IPS-20b (cell line): Measurements from ENCODE around the gene RRAS2.

Experiments used
- H3K27ac ChIP-seq: one replicate; pipeline ENCODE4 v1.5.1; 2013; ENCODE audit warnings: low read length
- H3K27me3 ChIP-seq: 2 replicates; pipeline ENCODE4 v1.6.1; 2013; ENCODE audit warnings: mild to moderate bottlenecking, low read length, inconsistent platforms; ENCODE audit not compliant: insufficient read depth
- H3K36me3 ChIP-seq: 2 replicates; pipeline ENCODE4 v1.6.1; 2013; ENCODE audit warnings: low read depth, mild to moderate bottlenecking, inconsistent platforms, low read length, moderate library complexity; ENCODE audit not compliant: insufficient read depth
- H3K4me1 ChIP-seq: 2 replicates; pipeline ENCODE4 v1.6.1; 2013; ENCODE audit warnings: mild to moderate bottlenecking, control low read depth, inconsistent platforms, low read length, moderate library complexity; ENCODE audit not compliant: insufficient read depth
- H3K4me3 ChIP-seq: 2 replicates; pipeline ENCODE4 v1.5.1; 2013; ENCODE audit warnings: mild to moderate bottlenecking, low read length, inconsistent platforms
- H3K9ac ChIP-seq: 2 replicates; pipeline ENCODE4 v1.6.1; 2013; ENCODE audit warnings: low read depth, mild to moderate bottlenecking, inconsistent platforms, low read length, moderate library complexity
- H3K9me3 ChIP-seq: 2 replicates; pipeline ENCODE4 v1.6.1; 2013; ENCODE audit warnings: mild to moderate bottlenecking, low read depth, low read length, inconsistent platforms; ENCODE audit not compliant: insufficient read depth

Gene RRAS2

GRCh38 chr11:14315130-14315529 is 43.9 kb downstream of the RRAS2 start:
- H3K9me3 ChIP-seq = no peaks in the 10 kb centered on the region
- H3K4me3 ChIP-seq = no peak overlapping the region
- peaks cover 37% of the 10 kb centered on the region for H3K4me1 ChIP-seq
- H3K36me3 ChIP-seq = no peaks in the 10 kb centered on the region
- no peaks in the 10 kb centered on the region for H3K27me3 ChIP-seq
- H3K9ac ChIP-seq = no peak overlapping the region
- no peak overlapping the region for H3K27ac ChIP-seq

GRCh38 chr11:14314127-14314526 is 44.9 kb downstream of the RRAS2 start:
- H3K9me3 ChIP-seq = no peaks in the 10 kb centered on the region
- no peaks in the 10 kb centered on the region for H3K27me3 ChIP-seq
- H3K36me3 ChIP-seq = no peaks in the 10 kb centered on the region
- H3K9ac ChIP-seq = no peak overlapping the region
- no peak overlapping the region for H3K27ac ChIP-seq
- peaks cover 35% of the 10 kb centered on the region for H3K4me1 ChIP-seq
- H3K4me3 ChIP-seq = no peak overlapping the region

DNA sequence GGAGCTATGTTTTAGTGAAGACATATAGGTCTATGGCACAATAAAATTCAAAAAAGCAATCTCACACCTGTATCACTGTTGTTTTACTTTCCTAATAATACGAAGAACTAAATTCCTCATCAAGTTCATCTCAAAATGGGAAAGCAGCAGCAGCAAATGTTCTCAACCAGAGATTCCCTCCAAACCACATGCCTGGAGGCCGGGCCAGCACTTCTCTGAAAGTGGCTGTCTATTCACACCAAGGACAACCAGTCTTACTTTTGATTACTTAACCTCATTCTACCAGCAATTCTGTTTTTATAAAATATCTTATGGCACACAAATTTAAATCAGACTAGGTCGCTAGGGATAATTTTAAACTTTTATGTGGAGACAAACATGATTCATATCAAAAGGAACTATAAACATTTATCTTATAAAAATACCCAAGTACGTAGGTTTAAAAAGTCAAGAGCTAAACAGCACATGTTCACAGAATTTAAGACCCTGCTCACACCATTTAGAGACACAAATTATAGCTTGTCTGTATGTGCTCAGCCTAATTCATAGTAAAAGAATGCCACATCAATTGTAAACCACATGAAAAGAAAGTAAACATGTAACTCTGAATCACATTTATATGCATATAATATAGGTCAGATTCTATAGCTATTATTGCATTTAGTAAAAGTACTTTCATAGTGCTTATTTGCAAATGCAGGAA is 46.1 kb downstream of the RRAS2 start:
- Histone ChIP-seq H3K36me3 (no peaks in the 10 kb centered on the region), H3K9ac (no peak overlapping the region), H3K27ac (no peak overlapping the region), H3K9me3 (no peaks in the 10 kb centered on the region), H3K27me3 (no peaks in the 10 kb centered on the region), H3K4me3 (no peak overlapping the region), H3K4me1 (peaks cover 37% of the 10 kb centered on the region)

DNA sequence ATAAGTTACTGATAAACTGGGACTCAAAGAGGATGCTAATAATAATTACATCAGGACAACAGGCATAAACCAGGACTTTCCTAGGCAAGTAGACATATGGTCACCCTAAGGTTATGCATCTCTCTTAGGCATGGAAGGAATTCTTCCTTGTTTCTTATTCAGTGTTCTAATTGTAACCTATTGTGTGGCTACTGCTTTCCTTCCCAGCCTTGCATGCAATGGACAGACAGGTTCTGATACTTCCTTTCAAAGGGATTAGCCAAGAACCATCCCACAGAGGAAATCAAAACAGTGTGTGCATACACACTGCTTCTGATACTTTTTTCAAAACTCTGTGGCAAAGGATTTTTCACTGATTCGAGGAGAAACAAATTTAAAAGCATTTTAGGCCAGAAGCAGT is 48.3 kb downstream of the RRAS2 start:
- H3K27ac ChIP-seq = no peak overlapping the region
- no peak overlapping the region for H3K9ac ChIP-seq
- H3K9me3 ChIP-seq = no peaks in the 10 kb centered on the region
- H3K4me3 ChIP-seq = no peak overlapping the region
- H3K4me1 ChIP-seq = peaks cover 37% of the 10 kb centered on the region
- no peaks in the 10 kb centered on the region for H3K27me3 ChIP-seq
- H3K36me3 ChIP-seq = no peaks in the 10 kb centered on the region

DNA sequence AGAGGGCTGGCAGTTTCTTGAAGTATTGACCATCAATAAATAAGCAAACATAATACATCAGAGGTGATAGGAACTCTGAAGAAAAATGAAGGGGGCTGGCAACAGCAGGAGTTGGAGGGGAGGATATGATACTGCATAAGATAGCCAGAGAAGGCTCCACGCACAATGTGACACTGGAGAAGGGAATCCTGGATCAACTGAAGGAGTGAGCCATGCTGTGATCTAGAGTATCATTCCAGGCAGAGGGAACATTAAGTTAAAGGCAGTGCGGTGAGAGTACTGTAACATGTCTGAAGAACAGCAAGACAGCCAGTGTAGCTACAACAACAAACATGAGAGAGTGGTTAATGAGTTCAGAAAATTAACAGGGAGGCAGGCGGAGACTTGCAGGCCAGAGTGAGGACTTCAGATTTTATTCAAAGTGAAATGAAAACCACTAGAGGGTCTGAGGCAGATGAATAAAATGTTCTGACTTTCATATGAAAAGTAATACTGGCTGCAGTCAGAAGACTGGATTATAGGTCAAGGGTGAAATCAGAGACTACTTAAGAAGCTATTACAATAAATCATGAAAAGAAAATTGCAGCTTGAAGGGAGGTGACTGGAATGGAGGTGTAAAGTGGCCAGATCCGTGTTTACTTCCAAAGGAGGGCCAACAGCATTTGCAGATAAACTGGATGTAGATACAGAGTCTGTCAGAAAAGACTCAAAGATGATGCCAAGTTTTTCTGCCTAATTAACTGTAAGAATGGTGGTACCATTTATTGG is 49.4 kb downstream of the RRAS2 start:
- Histone ChIP-seq H3K27ac (no peak overlapping the region), H3K9ac (no peak overlapping the region), H3K9me3 (no peaks in the 10 kb centered on the region), H3K4me1 (peaks cover 42% of the 10 kb centered on the region), H3K4me3 (no peak overlapping the region), H3K27me3 (no peaks in the 10 kb centered on the region), H3K36me3 (no peaks in the 10 kb centered on the region)

DNA sequence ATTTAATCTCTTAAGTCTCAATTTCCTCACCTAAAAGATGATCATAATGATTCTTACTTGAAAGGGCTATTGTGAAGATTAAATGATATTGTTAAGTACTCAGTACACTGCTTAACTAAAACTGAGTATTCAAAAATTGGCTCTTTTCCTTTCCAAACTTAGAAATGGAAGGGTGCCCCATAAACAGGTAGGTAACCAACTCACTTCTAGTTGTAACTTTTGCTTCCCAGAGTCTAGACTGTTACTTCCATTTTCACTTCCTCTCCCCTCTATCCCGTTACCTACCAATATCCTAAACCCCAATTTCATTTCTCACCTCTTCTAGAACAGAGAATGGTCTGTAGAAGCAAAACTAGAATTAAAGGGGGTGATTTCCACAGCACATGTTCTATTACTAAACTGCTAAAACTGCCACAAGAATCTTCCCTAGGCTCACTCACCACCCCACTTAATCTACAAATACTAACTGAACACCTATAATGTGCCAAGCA is 50.0 kb downstream of the RRAS2 start:
- no peaks in the 10 kb centered on the region for H3K36me3 ChIP-seq
- no peaks in the 10 kb centered on the region for H3K27me3 ChIP-seq
- H3K27ac ChIP-seq = no peak overlapping the region
- H3K4me3 ChIP-seq = no peak overlapping the region
- no peak overlapping the region for H3K9ac ChIP-seq
- peaks cover 39% of the 10 kb centered on the region for H3K4me1 ChIP-seq
- no peaks in the 10 kb centered on the region for H3K9me3 ChIP-seq

DNA sequence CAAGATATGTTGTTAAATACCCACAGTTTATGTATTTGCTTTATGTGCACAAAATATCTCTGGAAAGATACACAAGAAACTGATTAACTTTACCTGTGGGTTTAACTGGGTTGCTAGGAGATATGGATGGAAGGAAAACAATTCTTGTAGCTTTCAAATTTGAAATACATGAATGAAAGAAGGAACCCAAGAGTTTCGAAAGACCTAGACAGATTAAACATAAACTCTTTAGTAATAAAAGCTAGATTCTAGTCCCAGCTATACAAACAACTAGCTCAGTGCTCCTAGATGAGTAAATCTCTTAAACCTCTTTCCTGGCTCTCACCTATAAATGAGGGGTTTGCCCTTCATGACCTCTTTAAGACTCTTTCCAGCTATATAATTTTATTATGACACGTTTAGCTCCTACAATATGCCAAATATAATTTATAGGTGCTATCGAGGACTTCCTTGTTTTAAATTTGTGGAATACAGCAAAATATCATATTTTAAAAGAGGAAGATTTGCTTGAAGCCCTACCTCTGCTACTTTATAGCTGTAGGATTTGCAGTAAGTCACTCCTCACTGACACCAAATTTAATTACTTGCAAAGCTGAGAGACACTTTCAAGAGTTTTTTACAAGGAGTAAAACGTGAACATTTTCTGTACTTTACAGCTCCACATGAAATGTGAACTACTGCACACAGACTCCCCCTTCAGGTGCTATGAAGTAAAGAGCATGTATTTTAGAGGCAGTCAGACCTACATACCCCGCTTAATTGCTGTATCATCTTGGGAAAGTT is 50.7 kb downstream of the RRAS2 start:
- no peaks in the 10 kb centered on the region for H3K9me3 ChIP-seq
- no peak overlapping the region; the same call in 1 of the 2 replicates for H3K9ac ChIP-seq
- H3K27me3 ChIP-seq = no peaks in the 10 kb centered on the region
- no peak overlapping the region for H3K4me3 ChIP-seq
- H3K27ac ChIP-seq = no peak overlapping the region
- no peaks in the 10 kb centered on the region for H3K36me3 ChIP-seq
- peaks cover 32% of the 10 kb centered on the region for H3K4me1 ChIP-seq

- Histone ChIP-seq H3K27me3 (no peaks in the 10 kb centered on the region), H3K27ac (no peak overlapping the region), H3K4me3 (no peak overlapping the region), H3K9me3 (no peaks in the 10 kb centered on the region), H3K36me3 (no peaks in the 10 kb centered on the region), H3K9ac (no peak overlapping the region), H3K4me1 (peaks cover 28% of the 10 kb centered on the region)
Observed at GRCh38 chr11:14306481-14306880, 52.5 kb downstream of the RRAS2 start.

DNA sequence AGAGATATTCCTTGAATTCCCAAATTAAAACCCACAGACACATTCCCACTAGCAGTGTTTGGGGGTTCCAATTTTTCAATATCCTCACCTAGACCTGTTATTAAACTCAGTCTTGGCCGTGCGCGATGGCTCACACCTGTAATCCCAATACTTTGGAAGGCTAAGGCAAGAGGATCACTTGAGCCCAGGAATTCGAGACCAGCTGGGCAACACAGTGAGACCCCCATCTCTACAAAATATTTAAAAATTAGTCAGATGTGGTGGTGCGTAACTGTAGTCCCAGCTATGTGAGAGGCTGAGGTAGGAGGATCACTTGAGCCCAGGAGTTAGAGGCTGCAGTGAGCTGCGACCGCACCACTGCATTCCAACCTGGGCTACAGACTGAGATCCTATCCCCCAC is 53.3 kb downstream of the RRAS2 start:
- Histone ChIP-seq H3K9ac (no peak overlapping the region), H3K27ac (no peak overlapping the region), H3K36me3 (no peaks in the 10 kb centered on the region), H3K4me3 (no peak overlapping the region), H3K9me3 (no peaks in the 10 kb centered on the region), H3K27me3 (no peaks in the 10 kb centered on the region), H3K4me1 (peaks cover 26% of the 10 kb centered on the region)

GRCh38 chr11:14304601-14305000 is 54.4 kb downstream of the RRAS2 start:
- Histone ChIP-seq H3K4me1 (peaks cover 29% of the 10 kb centered on the region), H3K9me3 (no peaks in the 10 kb centered on the region), H3K9ac (no peak overlapping the region), H3K27me3 (no peaks in the 10 kb centered on the region), H3K27ac (no peak overlapping the region), H3K36me3 (no peaks in the 10 kb centered on the region), H3K4me3 (no peak overlapping the region)

DNA sequence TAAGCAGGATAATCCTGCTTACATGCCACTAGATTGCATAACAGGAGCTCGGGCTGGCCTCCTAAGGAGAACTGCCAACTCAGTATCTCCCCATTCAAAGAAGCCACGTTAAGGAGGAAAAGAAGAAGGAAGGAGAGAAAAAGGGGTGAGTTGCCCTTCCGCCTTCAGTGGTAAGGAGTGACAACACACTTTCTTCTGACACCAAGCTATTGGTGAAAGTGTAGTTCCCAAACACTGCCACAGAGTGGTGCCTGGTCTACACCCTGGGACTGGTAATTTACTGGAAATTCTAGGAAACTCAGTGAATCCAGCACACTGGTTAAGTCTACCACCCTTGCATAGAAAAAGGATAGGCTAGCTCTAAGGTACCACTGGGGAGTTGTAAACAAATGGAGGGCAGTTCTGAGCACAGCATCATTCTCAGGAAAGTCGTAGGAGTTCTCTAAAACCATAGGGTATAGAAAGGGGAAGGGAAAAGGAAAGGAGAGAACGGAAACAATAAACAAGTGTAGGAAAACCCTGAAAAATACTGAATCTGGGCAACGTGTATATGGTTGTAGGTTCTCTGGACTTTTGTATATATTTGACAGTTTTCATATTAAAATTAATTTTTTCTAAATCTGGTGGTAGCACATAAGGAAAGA is 58.2 kb downstream of the RRAS2 start:
- Histone ChIP-seq H3K4me3 (no peak overlapping the region), H3K36me3 (no peaks in the 10 kb centered on the region), H3K27me3 (no peaks in the 10 kb centered on the region), H3K27ac (no peak overlapping the region), H3K4me1 (peaks cover 43% of the 10 kb centered on the region), H3K9me3 (no peaks in the 10 kb centered on the region), H3K9ac (no peak overlapping the region)
